Mesendoderm (in vitro differentiated cells): ENCODE results near the gene TBC1D13.

Experiments used
- DNase-seq: peaks from one replicate; pipeline ENCODE4 v3.0.0; 2013
- H2AK5ac ChIP-seq: 2 replicates; pipeline ENCODE4 v1.6.1; 2013; ENCODE audit warnings: low read length, inconsistent platforms
- H2BK120ac ChIP-seq: 2 replicates; pipeline ENCODE4 v1.6.1; 2013; ENCODE audit warnings: low read depth, mild to moderate bottlenecking, low read length, moderate library complexity, mixed read lengths
- H2BK15ac ChIP-seq: replicated peaks from 2 replicates; pipeline ENCODE4 v1.6.1; 2013; ENCODE audit warnings: low read depth, mild to moderate bottlenecking, moderate library complexity
- H2BK5ac ChIP-seq: 2 replicates; pipeline ENCODE4 v1.6.1; 2013; ENCODE audit warnings: low read length, inconsistent platforms
- H3K18ac ChIP-seq: 2 replicates; pipeline ENCODE4 v1.6.1; 2013; ENCODE audit warnings: mild to moderate bottlenecking, low read length, mixed read lengths
- H3K23ac ChIP-seq: one replicate; pipeline ENCODE4 v1.6.1; 2013; ENCODE audit warnings: low read length
- H3K27ac ChIP-seq: 2 replicates; pipeline ENCODE4 v1.5.1; 2013; ENCODE audit warnings: low read depth, mild to moderate bottlenecking, inconsistent platforms, low read length, moderate library complexity
- H3K27me3 ChIP-seq: 2 replicates; pipeline ENCODE4 v1.6.1; 2013; ENCODE audit warnings: low read length, control low read depth, mild to moderate bottlenecking, inconsistent platforms; ENCODE audit not compliant: insufficient read depth, poor library complexity
- H3K36me3 ChIP-seq: 2 replicates; pipeline ENCODE4 v1.6.1; 2013; ENCODE audit warnings: low read length, inconsistent platforms; ENCODE audit not compliant: control insufficient read depth, insufficient read depth
- H3K4ac ChIP-seq: one replicate; pipeline ENCODE4 v1.6.1; 2013; ENCODE audit warnings: low read depth, mild to moderate bottlenecking, low read length, moderate library complexity
- H3K4me1 ChIP-seq: 2 replicates; pipeline ENCODE4 v1.6.1; 2013; ENCODE audit warnings: low read depth, low read length, inconsistent platforms; ENCODE audit not compliant: control insufficient read depth
- H3K4me2 ChIP-seq: 2 replicates; pipeline ENCODE4 v1.6.1; 2013; ENCODE audit warnings: low read length
- H3K4me3 ChIP-seq: 2 replicates; pipeline ENCODE4 v1.5.1; 2013; ENCODE audit warnings: mild to moderate bottlenecking, low read length
- H3K56ac ChIP-seq: one replicate; pipeline ENCODE4 v1.6.1; 2013; ENCODE audit warnings: low read length
- H3K79me1 ChIP-seq: 2 replicates; pipeline ENCODE4 v1.6.1; 2013; ENCODE audit warnings: low read length, inconsistent platforms
- H3K79me2 ChIP-seq: 2 replicates; pipeline ENCODE4 v1.6.1; 2013; ENCODE audit warnings: mild to moderate bottlenecking, low read length; ENCODE audit not compliant: control insufficient read depth, insufficient read depth
- H3K9ac ChIP-seq: 2 replicates; pipeline ENCODE4 v1.6.1; 2013; ENCODE audit warnings: low read length, inconsistent platforms
- H4K5ac ChIP-seq: one replicate; pipeline ENCODE4 v1.6.1; 2013; ENCODE audit warnings: low read length
- H4K8ac ChIP-seq: one replicate; pipeline ENCODE4 v1.6.1; 2013; ENCODE audit warnings: low read depth, mild to moderate bottlenecking, control low read depth, low read length, moderate library complexity
- WGBS: extraction: QIAGEN DNeasy Blood & Tissue Kit; methylation state at CpG from one replicate; pipeline ENCODE4 v1.1.7; 2013; ENCODE audit warnings: low lambda C conversion rate, missing lambda C conversion rate; ENCODE audit not compliant: insufficient coverage; ENCODE audit errors: extremely low coverage; 5-methylcytosine and 5-hydroxymethylcytosine counted together

Gene TBC1D13

DNA sequence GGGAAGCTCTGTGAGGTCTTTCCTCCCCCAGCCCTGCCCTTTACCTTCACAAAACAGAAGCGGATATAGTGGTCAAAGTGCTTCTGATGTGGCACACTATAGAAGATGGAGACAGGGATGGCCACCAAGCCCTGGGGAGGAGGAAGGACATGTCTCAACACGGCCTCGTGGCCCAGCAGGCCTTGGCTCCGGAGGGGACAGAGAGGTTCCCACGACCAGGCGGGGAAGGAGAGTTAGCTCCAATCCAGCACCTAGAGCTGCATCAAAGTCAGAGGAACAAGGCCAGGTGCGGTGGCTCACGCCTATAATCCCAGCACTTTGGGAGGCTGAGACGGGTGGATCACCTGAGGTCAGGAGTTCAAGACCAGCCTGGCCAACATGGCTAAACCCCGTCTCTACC, 46.6 kb downstream of the TBC1D13 start:
- Histone ChIP-seq H2BK15ac (no peak overlapping the region), H3K4me2 (no peak overlapping the region), H2BK5ac (no peak overlapping the region), H3K4me1 (no peaks in the 10 kb centered on the region), H3K27ac (no peak overlapping the region), H3K4me3 (no peak overlapping the region), H3K27me3 (no peaks in the 10 kb centered on the region), H3K9ac (no peak overlapping the region), H2BK120ac (no peak overlapping the region), H3K79me2 (peaks cover 4% of the 10 kb centered on the region), H3K23ac (no peak overlapping the region), H2AK5ac (no peak overlapping the region), H3K79me1 (peaks cover 4% of the 10 kb centered on the region), H3K36me3 (no peaks in the 10 kb centered on the region), H3K56ac (no peak overlapping the region), H3K18ac (no peak overlapping the region), H3K4ac (no peak overlapping the region), H4K8ac (no peak overlapping the region), H4K5ac (no peak overlapping the region)
- no CpG with 5 or more reads among the region's 10 CpGs for WGBS
- DNase-seq, result no peak

DNA sequence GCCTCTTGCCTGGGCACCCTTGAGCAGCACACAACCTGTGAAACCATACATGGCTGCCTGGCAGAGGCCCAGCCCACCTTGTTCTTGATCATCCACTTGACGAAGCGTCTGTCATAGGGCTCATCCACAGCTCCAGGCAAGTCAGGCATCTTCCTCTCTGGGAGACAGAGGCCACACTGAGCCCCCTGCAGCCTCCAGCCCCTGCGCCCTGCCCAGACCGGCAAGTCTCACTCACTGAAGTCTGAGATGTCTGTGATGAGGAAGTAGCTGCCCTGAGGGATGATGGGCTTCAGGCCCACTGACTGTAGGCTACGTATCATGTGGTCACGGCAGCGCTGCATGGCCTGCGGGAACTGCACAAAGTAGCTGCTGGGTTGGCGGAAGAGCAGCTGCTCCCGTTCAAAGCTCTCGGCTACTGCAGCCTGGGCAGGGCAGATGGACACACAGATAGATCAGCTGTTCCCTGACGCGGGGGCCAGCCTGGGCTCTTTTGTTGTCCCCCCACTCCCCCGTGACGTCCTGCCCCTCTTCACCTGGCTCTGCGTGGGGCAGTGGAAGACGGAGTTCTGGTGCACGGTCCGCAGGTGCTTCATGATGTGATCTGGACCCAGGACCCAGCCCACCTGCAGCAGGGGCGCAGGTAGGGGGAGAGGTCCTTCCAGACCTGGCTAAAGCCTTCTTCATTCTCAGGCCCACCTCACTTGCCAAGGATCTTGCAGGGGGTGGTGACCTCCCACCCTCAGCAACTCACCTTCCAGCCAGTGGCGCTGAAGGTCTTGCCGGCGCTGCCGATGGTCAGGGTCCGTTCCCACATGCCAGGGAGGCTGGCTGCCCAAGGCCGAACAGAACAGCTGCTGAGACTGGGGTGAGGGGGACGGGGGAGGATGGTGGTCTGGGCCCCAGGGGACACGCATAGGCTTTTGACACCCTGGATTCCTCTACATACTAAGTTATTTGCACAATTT, 48.5 kb downstream of the TBC1D13 start:
- whole genome bisulfite sequencing, result no CpG with 5 or more reads among the region's 28 CpGs
- H3K23ac ChIP-seq, result no peak overlapping the region
- no peak overlapping the region for H3K18ac ChIP-seq
- no peak overlapping the region for H2BK5ac ChIP-seq
- H3K36me3 ChIP-seq, result no peaks in the 10 kb centered on the region
- H3K4me1 ChIP-seq, result no peaks in the 10 kb centered on the region
- no peak overlapping the region for H3K4me2 ChIP-seq
- no peak overlapping the region for H4K8ac ChIP-seq
- H3K79me2 ChIP-seq, result no peaks in the 10 kb centered on the region
- no peak overlapping the region for H2BK15ac ChIP-seq
- H2BK120ac ChIP-seq, result no peak overlapping the region
- no peaks in the 10 kb centered on the region for H3K79me1 ChIP-seq
- no peak overlapping the region for H3K4ac ChIP-seq
- no peak overlapping the region for H3K9ac ChIP-seq
- no peak overlapping the region for H3K56ac ChIP-seq
- H3K27me3 ChIP-seq, result no peaks in the 10 kb centered on the region
- no peak overlapping the region for H3K4me3 ChIP-seq
- no peak overlapping the region for H4K5ac ChIP-seq
- H2AK5ac ChIP-seq, result no peak overlapping the region
- DNase-seq, result no peak
- H3K27ac ChIP-seq, result no peak overlapping the region

DNA sequence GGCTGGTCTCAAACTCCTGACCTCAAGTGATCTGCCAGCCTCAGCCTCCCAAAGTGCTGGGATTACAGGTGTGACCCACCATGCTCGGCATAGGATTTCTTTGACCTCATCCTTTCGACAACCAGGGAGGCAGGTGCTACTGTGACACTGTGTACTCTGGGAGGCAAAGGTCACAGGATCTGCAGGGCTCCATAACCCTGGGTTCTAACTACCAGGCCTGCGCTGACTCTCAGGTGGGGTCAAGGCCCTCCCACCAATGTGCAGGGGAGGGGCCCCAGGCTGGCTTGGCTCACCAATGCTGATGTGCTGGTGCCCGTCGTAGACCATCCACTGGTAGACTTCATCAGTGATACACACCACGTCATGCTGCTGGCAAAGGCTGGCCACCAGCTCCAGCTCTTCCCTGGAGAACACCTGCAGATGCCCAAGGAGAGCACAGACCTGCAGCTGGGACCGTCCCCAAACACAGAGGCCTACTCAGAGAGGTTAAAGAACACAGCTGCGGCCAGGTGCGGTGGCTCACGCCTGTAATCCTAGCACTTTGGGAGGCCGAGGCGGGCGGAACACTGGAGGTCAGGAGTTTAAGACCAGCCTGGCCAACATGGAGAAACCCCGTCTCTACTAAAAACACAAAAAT, 49.6 kb downstream of the TBC1D13 start:
- H3K4me2 ChIP-seq, result no peak overlapping the region

DNA sequence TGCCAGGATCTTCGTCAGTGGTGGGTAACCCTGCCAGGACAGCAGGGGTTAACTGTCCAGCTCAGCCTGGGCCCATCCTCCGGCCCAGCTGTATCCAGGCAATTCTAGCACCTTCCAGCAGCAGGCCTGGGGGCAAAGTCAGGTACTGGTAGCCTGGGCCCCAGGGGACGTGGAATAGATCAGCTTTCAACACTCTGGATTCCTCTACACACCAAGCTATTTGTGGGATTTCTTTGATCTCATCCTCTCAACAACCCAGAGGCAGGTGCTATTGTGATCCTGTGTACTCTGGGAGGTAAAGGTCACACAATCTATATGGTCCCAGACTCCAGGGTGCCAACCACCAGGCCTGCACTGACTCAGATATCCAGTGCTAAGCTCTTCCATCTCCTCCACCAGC, 51.3 kb downstream of the TBC1D13 start:
- H3K18ac ChIP-seq, result no peak overlapping the region
- H2AK5ac ChIP-seq, result no peak overlapping the region
- no peak overlapping the region for H2BK120ac ChIP-seq
- no peak overlapping the region for H3K4ac ChIP-seq
- H3K27me3 ChIP-seq, result no peaks in the 10 kb centered on the region
- H3K79me1 ChIP-seq, result no peaks in the 10 kb centered on the region
- no peak overlapping the region for H3K4me2 ChIP-seq
- H4K8ac ChIP-seq, result no peak overlapping the region
- H4K5ac ChIP-seq, result no peak overlapping the region
- no peak overlapping the region for H2BK15ac ChIP-seq
- no peak overlapping the region for H3K27ac ChIP-seq
- DNase-seq, result no peak
- no peaks in the 10 kb centered on the region for H3K4me1 ChIP-seq
- no peak overlapping the region for H3K4me3 ChIP-seq
- no peaks in the 10 kb centered on the region for H3K79me2 ChIP-seq
- H3K36me3 ChIP-seq, result no peaks in the 10 kb centered on the region
- no peak overlapping the region for H3K56ac ChIP-seq
- H3K23ac ChIP-seq, result no peak overlapping the region
- WGBS, result no CpG with 5 or more reads among the region's 3 CpGs
- H3K9ac ChIP-seq, result no peak overlapping the region
- H2BK5ac ChIP-seq, result no peak overlapping the region

More for the DNA sequence above, 49.6 kb downstream of the TBC1D13 start:
- H3K4ac ChIP-seq, result no peak overlapping the region
- DNase-seq, result no peak
- no peak overlapping the region for H3K23ac ChIP-seq
- H3K56ac ChIP-seq, result no peak overlapping the region
- no peaks in the 10 kb centered on the region for H3K4me1 ChIP-seq
- no peak overlapping the region for H3K27ac ChIP-seq
- no peaks in the 10 kb centered on the region for H3K79me2 ChIP-seq
- no peak overlapping the region for H2BK15ac ChIP-seq
- H4K5ac ChIP-seq, result no peak overlapping the region
- H3K4me3 ChIP-seq, result no peak overlapping the region
- H3K18ac ChIP-seq, result no peak overlapping the region
- H2AK5ac ChIP-seq, result no peak overlapping the region
- no peaks in the 10 kb centered on the region for H3K79me1 ChIP-seq
- H3K36me3 ChIP-seq, result no peaks in the 10 kb centered on the region
- no peak overlapping the region for H2BK120ac ChIP-seq
- H3K27me3 ChIP-seq, result no peaks in the 10 kb centered on the region
- no CpG with 5 or more reads among the region's 14 CpGs for WGBS
- no peak overlapping the region for H4K8ac ChIP-seq
- no peak overlapping the region for H3K9ac ChIP-seq
- no peak overlapping the region for H2BK5ac ChIP-seq

DNA sequence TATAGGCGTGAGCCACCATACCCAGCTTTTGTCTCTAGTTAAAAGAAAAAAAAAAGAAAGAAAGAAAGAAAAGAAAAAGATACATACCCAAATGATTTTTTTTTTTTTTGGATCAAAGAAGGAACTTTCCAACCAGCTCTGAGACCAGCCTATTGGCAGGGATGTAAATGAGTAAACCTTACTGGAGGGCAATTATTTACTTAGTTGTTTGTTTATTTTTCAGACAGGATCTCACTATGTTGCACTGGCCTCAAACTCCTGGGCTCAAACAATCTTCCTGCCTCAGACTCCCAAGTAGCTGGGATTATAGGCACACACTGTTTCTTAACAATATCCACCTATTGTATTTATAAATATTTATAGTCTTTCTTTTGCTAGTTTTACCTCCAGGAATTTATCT, 53.5 kb downstream of the TBC1D13 start:
- Histone ChIP-seq H2BK15ac (no peak overlapping the region), H3K79me2 (no peaks in the 10 kb centered on the region), H3K36me3 (no peaks in the 10 kb centered on the region), H2BK120ac (no peak overlapping the region), H3K79me1 (no peaks in the 10 kb centered on the region), H3K23ac (no peak overlapping the region), H3K27ac (no peak overlapping the region), H3K18ac (no peak overlapping the region), H4K8ac (no peak overlapping the region), H2BK5ac (no peak overlapping the region), H4K5ac (no peak overlapping the region), H3K4me1 (no peaks in the 10 kb centered on the region), H3K9ac (no peak overlapping the region), H3K27me3 (no peaks in the 10 kb centered on the region), H3K4me2 (no peak overlapping the region), H3K4me3 (no peak overlapping the region), H3K56ac (no peak overlapping the region), H2AK5ac (no peak overlapping the region), H3K4ac (no peak overlapping the region)
- DNase-seq, result no peak
- WGBS, result no CpG with 5 or more reads among the region's 1 CpG
